HG03439 (cell line): Measurements from ENCODE around the gene PROM2.
"Not testable (repeated sequence)": the region's sequence is repeated elsewhere in the genome, so short reads cannot be mapped to it uniquely, and the experiment has no call there.

Experiments
- ATAC-seq: cut with Tn5 transposase; IDR thresholded peaks from one replicate; pipeline ENCODE4 v1.9.1; 2021; ENCODE audit warnings: mild to moderate bottlenecking, moderate library complexity; ENCODE audit not compliant: unreplicated experiment

Gene PROM2

GRCh38 chr2:95274291-95275150, at the start of gene PROM2:
Gene PROM2, plus strand, starts transcription at chr2:95274449. Its CDS starts 137 bp downstream, at chr2:95274586.
- ATAC-seq: no peak

GRCh38 chr2:95225658-95226057, 48.6 kb upstream of the PROM2 start:
- ATAC-seq: no peak

GRCh38 chr2:95231723-95232122, 42.5 kb upstream of the PROM2 start:
- ATAC-seq: no peak

GRCh38 chr2:95232232-95232631, 42.0 kb upstream of the PROM2 start:
- no peak for ATAC-seq

- no peak for ATAC-seq
Measured at GRCh38 chr2:95234286-95234785, 39.9 kb upstream of the PROM2 start.

GRCh38 chr2:95234816-95235215, 39.4 kb upstream of the PROM2 start:
- no peak for ATAC-seq

- no peak for ATAC-seq
Measured at GRCh38 chr2:95238131-95238530, 36.1 kb upstream of the PROM2 start.

- no peak for ATAC-seq
Measured at GRCh38 chr2:95240091-95240490, 34.2 kb upstream of the PROM2 start.

GRCh38 chr2:95240556-95240955, 33.7 kb upstream of the PROM2 start:
- no peak for ATAC-seq

GRCh38 chr2:95242084-95242483, 32.2 kb upstream of the PROM2 start:
- ATAC-seq: not testable (repeated sequence)

GRCh38 chr2:95258271-95258670, 16.0 kb upstream of the PROM2 start:
- ATAC-seq: no peak

- no peak for ATAC-seq
Measured at GRCh38 chr2:95260028-95261023, 13.9 kb upstream of the PROM2 start.

GRCh38 chr2:95261602-95262001, 12.6 kb upstream of the PROM2 start:
- ATAC-seq: no peak

- no peak for ATAC-seq
Measured at GRCh38 chr2:95262896-95263542, 11.2 kb upstream of the PROM2 start.

- ATAC-seq: no peak
Measured at GRCh38 chr2:95264624-95265023, 9.6 kb upstream of the PROM2 start.

- no peak for ATAC-seq
Measured at GRCh38 chr2:95265182-95265581, 9.1 kb upstream of the PROM2 start.

GRCh38 chr2:95266781-95267430, 7.3 kb upstream of the PROM2 start:
- ATAC-seq: no peak

GRCh38 chr2:95267458-95268210, 6.6 kb upstream of the PROM2 start:
- ATAC-seq: no peak

GRCh38 chr2:95268211-95269035, 5.8 kb upstream of the PROM2 start:
- ATAC-seq: no peak
